ENCODE data around the gene CRIP1. TPM values are rescaled to one million over a fixed set of nuclear protein-coding genes. Genes with fewer than 3 reads are reported as not detected.

Gene CRIP1
- total and polyA plus RNA-seq, 8 donors: 3.5 to 149 (median 60.1) TPM; not detected in 1

DNA sequence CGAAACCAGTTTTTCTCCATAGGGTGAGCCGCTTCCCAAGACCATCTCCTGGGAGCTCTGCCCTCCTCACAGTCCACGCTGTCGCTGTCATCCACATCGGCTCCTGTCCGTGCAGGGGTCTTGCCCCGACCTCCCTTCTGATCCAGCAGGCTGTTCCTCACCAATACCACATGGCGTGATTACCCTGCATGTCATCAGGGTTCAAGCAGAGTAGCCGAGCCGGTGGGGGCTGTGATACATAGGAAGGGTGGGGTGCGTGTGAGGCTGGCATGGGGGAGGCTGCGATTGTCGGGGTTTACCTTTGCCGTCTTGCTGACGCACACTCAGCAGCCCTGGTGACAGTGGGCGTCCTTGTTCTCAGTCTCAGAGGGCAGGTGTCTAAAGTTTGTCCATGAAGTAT lies 21.4 kb downstream of the CRIP1 start:
- intact Hi-C loops (cut with DNase I; ENCODE audit: low total_unique reads): loop anchor here (10.0 kb wide), 1 partner anchor 123 kb away; no protein-coding TSS in a partner anchor
- Histone ChIP-seq H3K9me3 (no peaks in the 10 kb centered on the region), H3K4me3 (no peak overlapping the region), H3K36me3 (no peaks in the 10 kb centered on the region), H3K27me3 (peaks cover 0 to 56% (median 38%) of the 10 kb centered on the region in 3 donors), H3K4me1 (no peaks in the 10 kb centered on the region), H3K27ac (no peak overlapping the region)
- WGBS, 5 donors: 73 to 86% (median 84%) methylated on average over 16 of the region's 16 CpGs
- TF ChIP-seq POLR2A (IDR thresholded peaks at IDR 0.05): no peak
- TF ChIP-seq, protein P1, sequence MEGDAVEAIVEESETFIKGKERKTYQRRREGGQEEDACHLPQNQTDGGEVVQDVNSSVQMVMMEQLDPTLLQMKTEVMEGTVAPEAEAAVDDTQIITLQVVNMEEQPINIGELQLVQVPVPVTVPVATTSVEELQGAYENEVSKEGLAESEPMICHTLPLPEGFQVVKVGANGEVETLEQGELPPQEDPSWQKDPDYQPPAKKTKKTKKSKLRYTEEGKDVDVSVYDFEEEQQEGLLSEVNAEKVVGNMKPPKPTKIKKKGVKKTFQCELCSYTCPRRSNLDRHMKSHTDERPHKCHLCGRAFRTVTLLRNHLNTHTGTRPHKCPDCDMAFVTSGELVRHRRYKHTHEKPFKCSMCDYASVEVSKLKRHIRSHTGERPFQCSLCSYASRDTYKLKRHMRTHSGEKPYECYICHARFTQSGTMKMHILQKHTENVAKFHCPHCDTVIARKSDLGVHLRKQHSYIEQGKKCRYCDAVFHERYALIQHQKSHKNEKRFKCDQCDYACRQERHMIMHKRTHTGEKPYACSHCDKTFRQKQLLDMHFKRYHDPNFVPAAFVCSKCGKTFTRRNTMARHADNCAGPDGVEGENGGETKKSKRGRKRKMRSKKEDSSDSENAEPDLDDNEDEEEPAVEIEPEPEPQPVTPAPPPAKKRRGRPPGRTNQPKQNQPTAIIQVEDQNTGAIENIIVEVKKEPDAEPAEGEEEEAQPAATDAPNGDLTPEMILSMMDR (IDR thresholded peaks at IDR 0.05): no peak
- no peak for TF ChIP-seq POLR2AphosphoS5 (IDR thresholded peaks at IDR 0.05)
- TF ChIP-seq EP300 (IDR thresholded peaks at IDR 0.05): no peak
- DNase-seq: no peak

DNA sequence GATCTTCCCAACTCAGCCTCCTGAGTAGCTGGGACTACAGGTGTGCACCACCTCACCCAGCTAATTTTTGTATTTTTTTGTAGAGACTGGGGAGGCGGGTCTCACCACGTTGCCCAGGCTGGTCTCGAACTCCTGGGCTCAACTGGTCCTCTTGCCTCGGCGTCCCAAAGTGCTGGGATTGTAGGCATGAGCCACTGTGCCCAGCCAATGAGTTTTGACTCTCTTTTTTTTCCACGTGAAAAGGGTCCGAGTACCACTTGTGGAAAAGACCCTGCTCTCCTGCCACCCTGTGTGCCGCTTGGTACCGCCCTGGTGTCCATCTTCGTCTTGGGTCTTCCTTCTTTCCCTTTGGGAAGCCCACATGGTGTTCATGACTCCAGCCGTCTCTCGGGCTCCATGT lies 21.9 kb downstream of the CRIP1 start:
- TF ChIP-seq EP300 (IDR thresholded peaks at IDR 0.05) (no peak), POLR2AphosphoS5 (IDR thresholded peaks at IDR 0.05) (no peak), POLR2A (IDR thresholded peaks at IDR 0.05) (no peak)
- TF ChIP-seq, protein P1 (IDR thresholded peaks at IDR 0.05): no peak
- DNase-seq: no peak
- no peaks in the 10 kb centered on the region for H3K36me3 ChIP-seq
- H3K27ac ChIP-seq: no peak overlapping the region
- H3K9me3 ChIP-seq: no peaks in the 10 kb centered on the region
- intact Hi-C loops (cut with DNase I; ENCODE audit: low total_unique reads): loop anchor here (10.0 kb wide), 1 partner anchor 124 kb away; no protein-coding TSS in a partner anchor
- H3K4me1 ChIP-seq: no peaks in the 10 kb centered on the region
- H3K27me3 ChIP-seq: peaks cover 0 to 61% (median 38%) of the 10 kb centered on the region in 3 donors
- no peak overlapping the region for H3K4me3 ChIP-seq
- 91 to 92% (median 92%) methylated on average over 12 of the region's 12 CpGs for WGBS, 5 donors

DNA sequence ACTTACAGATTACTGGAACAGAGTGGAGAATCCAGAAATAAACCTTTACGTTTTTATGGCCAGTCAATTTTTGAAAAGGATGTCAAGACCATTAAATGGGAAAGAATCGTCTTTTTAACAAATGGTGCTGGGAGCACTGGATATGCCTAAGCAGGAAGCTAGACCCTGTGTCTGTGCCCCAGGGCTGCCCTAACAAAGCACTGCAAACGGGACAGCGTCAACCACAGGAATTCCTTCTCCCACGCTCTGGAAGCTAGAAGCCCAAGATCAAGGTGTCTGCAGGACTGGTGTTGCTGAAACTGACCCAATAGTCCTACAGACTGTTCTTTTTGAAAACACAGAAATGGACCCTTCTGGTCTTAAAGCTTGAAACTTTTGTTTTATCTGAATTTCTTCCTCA lies 30.4 kb downstream of the CRIP1 start:
- WGBS, 5 donors: 49 to 70% (median 63%) methylated on average over 5 of the region's 5 CpGs
- no peaks in the 10 kb centered on the region for H3K9me3 ChIP-seq
- TF ChIP-seq, protein P1 (IDR thresholded peaks at IDR 0.05): no peak
- TF ChIP-seq POLR2AphosphoS5 (IDR thresholded peaks at IDR 0.05): no peak
- no peak for TF ChIP-seq POLR2A (IDR thresholded peaks at IDR 0.05)
- TF ChIP-seq EP300 (IDR thresholded peaks at IDR 0.05): no peak
- no peaks in the 10 kb centered on the region for H3K36me3 ChIP-seq
- no peak for DNase-seq
- intact Hi-C loops (cut with DNase I; ENCODE audit: low total_unique reads): no loop called here
- no peak overlapping the region for H3K27ac ChIP-seq
- H3K4me1 ChIP-seq: no peaks in the 10 kb centered on the region
- no peak overlapping the region for H3K4me3 ChIP-seq
- peaks cover 0 to 49% (median 5%) of the 10 kb centered on the region in 3 donors for H3K27me3 ChIP-seq

DNA sequence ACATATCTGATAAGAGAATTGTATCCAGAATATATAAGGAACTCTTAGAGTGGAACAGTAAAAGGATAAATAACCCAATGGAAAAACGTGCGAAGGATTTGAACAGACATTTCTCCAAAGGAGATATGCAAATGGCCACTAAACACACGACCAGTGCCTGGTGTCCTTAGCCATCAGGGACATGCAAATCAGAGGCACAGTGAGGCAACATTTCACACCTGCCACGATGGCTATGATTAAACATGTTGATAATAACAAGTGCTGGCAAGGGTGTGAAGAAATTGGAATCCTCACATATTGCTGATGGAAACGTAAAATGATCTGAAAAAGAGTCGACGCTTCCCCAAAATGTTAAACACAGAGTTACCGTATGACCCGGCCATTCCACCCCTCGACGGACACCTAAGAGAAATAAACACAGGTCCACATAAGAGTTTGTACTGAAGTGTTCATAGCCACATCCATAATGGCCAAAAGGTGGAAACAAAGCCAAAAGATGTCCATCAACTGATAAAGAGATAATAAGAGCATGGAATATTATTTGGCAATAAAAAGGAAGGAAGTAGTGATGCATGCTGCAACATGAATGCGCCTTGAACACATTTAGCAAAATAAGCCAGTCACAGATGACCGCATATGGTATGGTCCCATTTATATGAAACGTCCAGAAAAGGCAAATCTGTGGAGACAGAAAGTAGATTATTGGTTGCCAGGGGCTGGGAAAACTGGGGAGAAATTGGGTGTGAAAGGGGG lies 33.4 kb downstream of the CRIP1 start:
- peaks cover 0 to 33% (median 0%) of the 10 kb centered on the region in 3 donors for H3K27me3 ChIP-seq
- intact Hi-C loops (cut with DNase I; ENCODE audit: low total_unique reads): no loop called here
- no peak overlapping the region for H3K27ac ChIP-seq
- H3K4me1 ChIP-seq: no peaks in the 10 kb centered on the region
- no peak for DNase-seq
- no peak overlapping the region for H3K4me3 ChIP-seq
- no peaks in the 10 kb centered on the region for H3K9me3 ChIP-seq
- no peaks in the 10 kb centered on the region for H3K36me3 ChIP-seq
- TF ChIP-seq EP300 (IDR thresholded peaks at IDR 0.05) (no peak), POLR2AphosphoS5 (IDR thresholded peaks at IDR 0.05) (no peak), POLR2A (IDR thresholded peaks at IDR 0.05) (no peak)
- TF ChIP-seq, protein P1 (IDR thresholded peaks at IDR 0.05): no peak
- 66 to 70% (median 67%) methylated on average over 14 of the region's 14 CpGs for WGBS, 5 donors

Data from stomach (tissue), 9 donors.